Hippocampal formation (tissue), 2 donors: Measurements from ENCODE around the gene PPIH.
"Not testable (repeated sequence)": the region's sequence is repeated elsewhere in the genome, so short reads cannot be mapped to it uniquely, and the experiment has no call there.

Experiments used
- DNase-seq, 2 donors: peaks; one replicate each; lab custom pipeline; 2025; lab: John Stamatoyannopoulos, UW

Gene PPIH

GRCh38 chr1:42682739-42683531, 24.7 kb downstream of the PPIH start:
- DNase-seq = peak; percentile 32 to 41

DNA sequence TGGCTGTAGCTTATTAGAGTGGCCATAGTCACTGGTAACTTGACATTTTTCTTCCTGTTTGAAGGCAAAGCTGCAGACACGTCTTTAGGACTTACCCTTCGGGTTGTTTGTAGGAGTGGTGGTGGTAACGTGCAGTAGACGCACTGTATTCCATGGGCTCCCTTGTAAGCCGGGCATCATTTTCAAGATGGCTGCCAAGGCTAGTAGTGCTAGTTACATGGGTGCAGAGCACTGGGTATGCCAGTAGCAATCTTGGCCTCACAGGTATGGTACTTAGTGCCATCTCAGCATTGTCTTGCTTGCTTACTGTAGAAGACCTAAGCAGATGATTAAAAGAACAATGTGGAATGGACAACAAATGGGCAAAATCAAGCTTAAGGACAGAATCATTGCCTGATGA, 25.9 kb downstream of the PPIH start:
- no peak for DNase-seq

GRCh38 chr1:42686418-42686817, 28.2 kb downstream of the PPIH start:
- DNase-seq = no peak

GRCh38 chr1:42689912-42690311, 31.7 kb downstream of the PPIH start:
- DNase-seq = no peak

- no peak for DNase-seq
Observed at GRCh38 chr1:42690477-42691156, 32.4 kb downstream of the PPIH start.

DNA sequence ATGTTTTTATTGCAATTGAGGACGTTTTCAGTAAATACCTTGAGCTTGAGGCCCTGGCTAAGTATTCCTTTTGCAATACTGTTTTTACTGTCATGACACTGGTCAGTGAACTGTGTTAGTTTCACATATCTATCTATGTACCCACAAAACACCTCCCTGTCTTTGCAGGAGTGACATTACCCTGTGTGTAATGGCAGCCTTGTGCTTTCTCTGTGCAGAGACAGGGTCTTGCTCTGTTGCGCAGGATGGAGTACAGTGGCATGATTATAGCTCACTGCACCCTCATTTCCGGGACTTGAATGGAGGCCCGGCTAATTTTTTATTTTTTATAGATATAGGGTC, 32.9 kb downstream of the PPIH start:
- DNase-seq = no peak

DNA sequence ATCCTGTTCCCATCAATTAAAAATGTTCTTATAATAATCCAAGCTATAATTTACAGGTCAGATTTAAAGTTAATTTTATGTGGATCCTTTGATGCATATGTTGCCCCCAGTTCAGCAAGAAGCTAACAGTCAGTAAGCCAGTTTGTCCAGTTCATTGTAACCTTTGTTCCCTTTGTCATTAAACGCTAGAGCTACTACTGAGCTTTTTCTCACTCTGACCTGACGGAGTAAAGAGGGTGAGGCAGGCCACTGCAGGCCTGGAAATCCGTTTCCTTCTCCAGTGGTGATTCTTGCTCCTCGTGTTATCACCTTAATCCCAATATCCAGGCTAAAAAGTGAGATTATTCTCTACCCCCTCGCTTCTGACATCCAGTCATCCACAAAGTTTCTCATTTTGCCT, 34.2 kb downstream of the PPIH start:
- no peak for DNase-seq

DNA sequence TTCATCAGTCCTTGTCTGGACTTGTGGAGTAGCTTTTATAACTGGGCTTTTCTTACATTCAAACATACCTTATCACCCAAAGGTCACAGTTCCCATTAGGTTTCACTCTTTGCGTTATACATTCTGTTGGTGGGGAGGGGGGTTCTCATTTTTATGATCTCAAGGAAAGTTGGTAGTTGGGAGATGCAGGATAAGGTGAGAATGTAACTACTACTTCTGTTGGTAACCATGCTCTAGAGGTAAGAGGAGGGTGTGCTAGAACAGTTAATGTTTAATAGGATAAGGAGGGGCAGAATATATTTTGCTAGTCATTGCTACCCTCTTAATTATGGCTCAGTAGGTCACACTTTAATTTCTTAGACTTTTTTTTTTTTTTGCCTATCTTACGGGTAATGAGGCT, 34.7 kb downstream of the PPIH start:
- DNase-seq = no peak

- no peak for DNase-seq
Observed at GRCh38 chr1:42698081-42698813, 40.0 kb downstream of the PPIH start.

GRCh38 chr1:42700006-42700405, 41.8 kb downstream of the PPIH start:
- no peak for DNase-seq

DNA sequence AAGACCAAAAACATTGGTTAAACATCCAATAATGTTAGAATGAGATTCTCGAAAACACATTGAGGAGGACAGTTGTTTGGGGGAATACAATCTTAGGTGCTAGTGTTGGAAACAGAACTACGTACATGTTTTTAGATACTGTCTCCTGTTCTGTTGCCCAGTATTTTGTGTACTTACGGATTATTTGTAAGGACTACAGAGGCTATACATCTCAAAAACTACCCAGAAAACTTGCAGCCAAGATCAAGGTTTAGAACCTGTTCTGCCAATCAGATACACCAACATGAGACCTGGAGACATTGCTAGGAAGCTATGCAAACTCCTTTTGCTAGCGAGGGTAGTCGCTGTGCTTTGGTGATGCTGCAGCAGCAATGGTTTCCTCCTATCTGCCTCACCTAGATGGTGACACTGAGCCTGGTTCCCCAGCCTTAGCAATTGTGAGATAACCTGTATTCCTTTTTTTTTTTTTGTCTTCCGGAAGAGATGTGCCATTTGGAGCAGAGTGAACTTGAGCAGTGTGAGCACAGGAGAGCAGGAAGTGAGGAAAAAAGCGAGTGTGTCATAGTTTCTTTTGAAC, 45.8 kb downstream of the PPIH start:
- DNase-seq = no peak

GRCh38 chr1:42712808-42713207, 54.6 kb downstream of the PPIH start:
- not testable (repeated sequence) for DNase-seq

GRCh38 chr1:42713293-42713692, 55.1 kb downstream of the PPIH start:
- no peak for DNase-seq

DNA sequence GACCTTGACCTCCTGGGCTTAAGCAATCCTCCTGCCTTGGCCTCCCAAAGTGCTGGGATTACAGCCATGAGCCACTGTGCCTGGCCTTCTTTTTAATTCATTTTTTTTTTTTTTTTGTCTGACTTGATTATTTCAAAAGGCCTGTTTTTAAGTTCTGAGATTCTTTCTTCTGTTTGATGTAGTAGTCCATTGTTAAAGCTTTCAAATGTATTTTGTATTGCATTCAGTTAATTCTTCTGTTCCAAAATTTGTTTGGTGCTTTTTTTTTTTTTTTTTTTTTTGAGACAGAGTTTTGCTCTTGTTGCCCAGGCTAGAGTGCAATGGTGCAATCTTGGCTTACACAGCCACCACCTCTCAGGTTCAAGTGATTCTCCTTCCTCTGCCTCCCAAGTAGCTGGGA, 56.2 kb downstream of the PPIH start:
- DNase-seq = not testable (repeated sequence)

- DNase-seq = no peak
Observed at GRCh38 chr1:42720868-42721267, 62.6 kb downstream of the PPIH start.

- no peak for DNase-seq
Observed at GRCh38 chr1:42721926-42722325, 63.7 kb downstream of the PPIH start.

GRCh38 chr1:42722403-42722802, 64.2 kb downstream of the PPIH start:
- DNase-seq = not testable (repeated sequence)

DNA sequence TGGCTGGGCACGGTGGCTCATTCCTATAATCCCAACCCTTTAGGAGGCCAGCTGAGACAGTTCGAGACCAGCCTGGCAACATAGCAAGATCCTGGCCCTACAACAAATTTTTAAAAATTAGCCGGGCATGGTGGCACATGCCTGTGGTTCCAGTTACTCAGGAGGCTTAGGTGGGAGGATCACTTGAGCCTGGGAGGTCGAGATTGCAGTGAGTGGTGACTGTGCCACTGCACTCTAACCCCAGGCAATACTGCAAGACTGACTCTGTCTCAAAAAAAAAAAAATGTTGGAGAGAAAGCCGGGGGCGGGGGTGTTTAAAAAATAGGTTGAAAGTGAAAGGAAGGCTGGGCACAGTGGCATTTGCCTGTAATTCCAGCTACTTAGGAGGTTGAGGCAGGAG, 65.3 kb downstream of the PPIH start:
- no peak for DNase-seq

DNA sequence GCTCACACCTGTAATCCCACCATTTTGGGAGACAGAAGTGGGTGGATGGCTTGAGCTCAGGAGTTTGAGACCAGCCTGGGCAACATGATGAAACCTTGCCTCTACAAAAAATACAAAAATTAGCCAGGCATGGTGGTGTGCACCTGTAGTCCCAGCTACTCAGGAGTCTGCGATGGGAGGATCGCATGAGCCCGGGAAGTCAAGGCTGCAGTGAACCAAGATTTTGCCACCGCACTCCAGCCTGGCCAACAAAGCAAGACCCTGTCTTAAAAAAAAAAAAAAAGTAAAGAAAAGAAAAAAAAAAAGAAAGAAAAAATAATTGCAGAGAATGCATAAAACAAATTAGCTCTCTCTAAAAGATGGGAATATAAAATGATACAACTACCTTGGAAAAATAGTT, 67.6 kb downstream of the PPIH start:
- DNase-seq = not testable (repeated sequence)
